Measurements from ENCODE around the gene UBA5. TPM values are rescaled to one million over a fixed set of nuclear protein-coding genes. Genes with fewer than 3 reads are reported as not detected.

UBA5 gene
- total RNA-seq, 4 donors from 2014 or later, result 24.5 to 48.2 (median 35.6) TPM

DNA sequence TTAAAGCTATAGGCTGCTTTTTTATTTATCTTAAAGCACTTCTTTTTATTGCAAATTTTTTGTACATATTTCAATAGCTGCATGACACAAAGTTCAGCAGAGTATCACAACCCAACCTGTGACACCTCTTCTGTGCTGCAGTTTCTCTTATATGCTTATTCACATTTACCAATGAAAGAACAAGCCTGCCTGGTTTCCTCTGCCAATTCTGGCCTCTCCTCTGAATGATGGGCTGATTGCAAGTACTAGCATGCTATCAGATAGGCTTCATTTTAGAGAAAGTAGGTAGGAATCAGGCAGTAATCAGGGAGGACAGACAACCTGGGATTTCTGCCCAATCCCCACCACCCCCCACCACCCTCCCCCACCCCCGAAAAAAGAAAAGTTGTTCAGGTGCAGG is 36.5 kb upstream of the UBA5 start:
- TF ChIP-seq CTCF (IDR thresholded peaks at IDR 0.05) (no peak), POLR2A (IDR thresholded peaks at IDR 0.05) (no peak), POLR2AphosphoS5 (IDR thresholded peaks at IDR 0.05) (no peak), EP300 (IDR thresholded peaks at IDR 0.05) (no peak)

DNA sequence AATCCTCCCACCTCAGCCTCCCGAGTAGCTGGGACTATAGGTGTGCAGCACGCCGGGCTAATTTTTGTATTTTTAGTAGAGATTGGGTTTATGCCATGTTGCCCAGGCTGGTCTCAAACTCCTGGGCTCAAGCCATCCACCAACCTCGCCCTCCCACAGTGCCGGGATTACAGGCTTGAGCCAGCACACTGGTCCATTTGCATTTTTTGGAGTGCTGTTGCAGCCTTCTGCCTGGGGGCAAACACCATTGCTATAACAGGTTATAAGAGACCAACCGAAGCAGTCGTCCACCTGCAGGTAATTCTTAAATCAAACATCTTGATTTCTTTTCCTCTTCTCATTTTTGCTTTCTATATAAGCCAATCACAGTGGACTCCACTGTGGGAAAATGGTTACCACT is 35.3 kb upstream of the UBA5 start:
- no peaks in the 10 kb centered on the region for H3K4me1 ChIP-seq

More for the DNA sequence above, 36.5 kb upstream of the UBA5 start:
- 83% methylated on average over 1 of the region's 1 CpG; no CpG with 5 or more reads in 1 of the 2 donors for WGBS, 2 donors (ENCODE audit: low coverage in 1 of 2)
- no peaks in the 10 kb centered on the region for H3K27me3 ChIP-seq
- H3K27ac ChIP-seq, result no peak overlapping the region
- ATAC-seq, result no peak
- no peak overlapping the region for H3K4me3 ChIP-seq
- no peaks in the 10 kb centered on the region for H3K9me3 ChIP-seq
- no peaks in the 10 kb centered on the region for H3K4me1 ChIP-seq
- H3K36me3 ChIP-seq, result peaks cover 0 to 62% of the 10 kb centered on the region in 2 donors

DNA sequence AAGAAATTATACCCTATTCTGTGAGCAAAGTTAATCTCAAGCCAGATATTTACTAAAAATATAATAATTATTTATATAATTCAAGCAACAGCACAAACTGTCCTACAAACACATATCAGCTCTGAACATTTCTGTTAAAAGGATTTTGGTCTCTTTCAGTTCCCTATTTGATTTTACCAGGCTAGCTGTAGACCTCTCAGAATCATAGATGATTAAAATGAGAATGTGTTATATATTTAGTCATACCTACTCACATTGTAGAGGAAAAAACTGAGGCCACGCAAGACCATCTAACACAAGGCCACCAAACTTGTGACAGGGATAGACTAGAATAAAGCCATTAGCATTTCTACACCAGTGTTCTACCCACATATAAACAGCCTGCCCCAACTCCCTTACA is 34.5 kb upstream of the UBA5 start:
- Histone ChIP-seq H3K36me3 (peaks cover 0 to 70% of the 10 kb centered on the region in 2 donors), H3K4me3 (no peak overlapping the region), H3K27ac (no peak overlapping the region), H3K4me1 (no peaks in the 10 kb centered on the region), H3K27me3 (no peaks in the 10 kb centered on the region), H3K9me3 (no peaks in the 10 kb centered on the region)
- TF ChIP-seq CTCF (IDR thresholded peaks at IDR 0.05) (no peak), EP300 (IDR thresholded peaks at IDR 0.05) (no peak), POLR2A (IDR thresholded peaks at IDR 0.05) (no peak), POLR2AphosphoS5 (IDR thresholded peaks at IDR 0.05) (no peak)
- WGBS, 2 donors (ENCODE audit: low coverage in 1 of 2), result 100% methylated on average over 1 of the region's 1 CpG
- no peak for ATAC-seq

More for the DNA sequence above, 35.3 kb upstream of the UBA5 start:
- H3K27ac ChIP-seq, result no peak overlapping the region
- no peak overlapping the region for H3K4me3 ChIP-seq
- TF ChIP-seq POLR2AphosphoS5 (IDR thresholded peaks at IDR 0.05) (no peak), CTCF (IDR thresholded peaks at IDR 0.05) (no peak), POLR2A (IDR thresholded peaks at IDR 0.05) (no peak), EP300 (IDR thresholded peaks at IDR 0.05) (no peak)
- WGBS, 2 donors (ENCODE audit: low coverage in 1 of 2), result 79 to 93% methylated on average over 2 to 4 of the region's 7 CpGs
- no peaks in the 10 kb centered on the region for H3K27me3 ChIP-seq
- no peaks in the 10 kb centered on the region for H3K9me3 ChIP-seq
- no peak for ATAC-seq
- peaks cover 0 to 68% of the 10 kb centered on the region in 2 donors for H3K36me3 ChIP-seq

GRCh38 chr3:132626955-132627354 is 33.2 kb upstream of the UBA5 start:
- WGBS, 2 donors (ENCODE audit: low coverage in 1 of 2), result 100% methylated on average over 1 to 2 of the region's 6 CpGs
- Histone ChIP-seq H3K27me3 (no peaks in the 10 kb centered on the region), H3K27ac (no peak overlapping the region), H3K36me3 (peaks cover 0 to 72% of the 10 kb centered on the region in 2 donors), H3K9me3 (no peaks in the 10 kb centered on the region), H3K4me3 (no peak overlapping the region), H3K4me1 (no peaks in the 10 kb centered on the region)
- ATAC-seq, result no peak
- TF ChIP-seq POLR2A (IDR thresholded peaks at IDR 0.05), result no peak
- no peak for TF ChIP-seq CTCF (IDR thresholded peaks at IDR 0.05)
- no peak for TF ChIP-seq EP300 (IDR thresholded peaks at IDR 0.05)
- no peak for TF ChIP-seq POLR2AphosphoS5 (IDR thresholded peaks at IDR 0.05)

- no peak for TF ChIP-seq POLR2AphosphoS5 (IDR thresholded peaks at IDR 0.05)
- no peak for TF ChIP-seq POLR2A (IDR thresholded peaks at IDR 0.05)
- TF ChIP-seq CTCF (IDR thresholded peaks at IDR 0.05), result no peak
- no peak for TF ChIP-seq EP300 (IDR thresholded peaks at IDR 0.05)
- WGBS, 2 donors (ENCODE audit: low coverage in 1 of 2), result 54 to 66% methylated on average over 2 of the region's 2 CpGs
- Histone ChIP-seq H3K4me1 (no peaks in the 10 kb centered on the region), H3K27ac (no peak overlapping the region), H3K36me3 (peaks cover 0 to 78% of the 10 kb centered on the region in 2 donors), H3K9me3 (no peaks in the 10 kb centered on the region), H3K27me3 (no peaks in the 10 kb centered on the region), H3K4me3 (no peak overlapping the region)
- ATAC-seq, result no peak
These were observed 32.0 kb upstream of the UBA5 start for GRCh38 chr3:132628157-132628556.
